Measurements from ENCODE around the gene GABRR2. TPM values are rescaled to one million over a fixed set of nuclear protein-coding genes. Genes with fewer than 3 reads are reported as not detected.
A peak's percentile ranks its signal among the peaks of the same experiment; 100 is the strongest.
"Not testable (repeated sequence)": the region's sequence is repeated elsewhere in the genome, so short reads cannot be mapped to it uniquely, and the experiment has no call there.

Gene GABRR2
- polyA plus RNA-seq, 1 donor = 0.55 TPM

GRCh38 chr6:89242574-89243330 lies 72.3 kb downstream of the GABRR2 start:
- peak; percentile 35 to 44 for DNase-seq

GRCh38 chr6:89239338-89239737 lies 75.8 kb downstream of the GABRR2 start:
- H3K9me3 ChIP-seq (ENCODE audit: control insufficient read depth, low read depth, low read length) = peaks cover 5% of the 10 kb centered on the region
- no peak for DNase-seq
- WGBS (ENCODE audit: insufficient coverage, low lambda C conversion rate) = no CpG with 5 or more reads among the region's 3 CpGs
- no peaks in the 10 kb centered on the region for H3K36me3 ChIP-seq (ENCODE audit: control insufficient read depth, insufficient read depth, low read length)
- peaks cover 2% of the 10 kb centered on the region for H3K27me3 ChIP-seq (ENCODE audit: control insufficient read depth, insufficient read depth, low read length)
- no peaks in the 10 kb centered on the region for H3K4me1 ChIP-seq (ENCODE audit: control insufficient read depth, insufficient read depth, low read length)
- H3K27ac ChIP-seq (ENCODE audit: low read length) = no peak overlapping the region
- no peak overlapping the region for H3K4me3 ChIP-seq (ENCODE audit: low read length)

More at GRCh38 chr6:89242574-89243330, 72.3 kb downstream of the GABRR2 start:
- Histone ChIP-seq H3K27ac (ENCODE audit: low read length) (no peak overlapping the region), H3K4me1 (ENCODE audit: control insufficient read depth, insufficient read depth, low read length) (no peaks in the 10 kb centered on the region), H3K27me3 (ENCODE audit: control insufficient read depth, insufficient read depth, low read length) (peaks cover 5% of the 10 kb centered on the region), H3K4me3 (ENCODE audit: low read length) (no peak overlapping the region), H3K36me3 (ENCODE audit: control insufficient read depth, insufficient read depth, low read length) (no peaks in the 10 kb centered on the region), H3K9me3 (ENCODE audit: control insufficient read depth, low read depth, low read length) (no peaks in the 10 kb centered on the region)
- WGBS (ENCODE audit: insufficient coverage, low lambda C conversion rate) = no CpG with 5 or more reads among the region's 3 CpGs

- Histone ChIP-seq H3K27ac (ENCODE audit: low read length) (no peak overlapping the region), H3K9me3 (ENCODE audit: control insufficient read depth, low read depth, low read length) (peaks cover 6% of the 10 kb centered on the region), H3K36me3 (ENCODE audit: control insufficient read depth, insufficient read depth, low read length) (no peaks in the 10 kb centered on the region), H3K4me1 (ENCODE audit: control insufficient read depth, insufficient read depth, low read length) (no peaks in the 10 kb centered on the region), H3K4me3 (ENCODE audit: low read length) (no peak overlapping the region), H3K27me3 (ENCODE audit: control insufficient read depth, insufficient read depth, low read length) (no peaks in the 10 kb centered on the region)
- DNase-seq = no peak
Observed at GRCh38 chr6:89237158-89237557, 77.9 kb downstream of the GABRR2 start.

- not testable (repeated sequence) for H3K27ac ChIP-seq (ENCODE audit: low read length); H3K4me1 ChIP-seq (ENCODE audit: control insufficient read depth, insufficient read depth, low read length); H3K36me3 ChIP-seq (ENCODE audit: control insufficient read depth, insufficient read depth, low read length); H3K4me3 ChIP-seq (ENCODE audit: low read length); H3K9me3 ChIP-seq (ENCODE audit: control insufficient read depth, low read depth, low read length); H3K27me3 ChIP-seq (ENCODE audit: control insufficient read depth, insufficient read depth, low read length); DNase-seq
- WGBS (ENCODE audit: insufficient coverage, low lambda C conversion rate) = no CpG with 5 or more reads among the region's 15 CpGs
Observed at GRCh38 chr6:89233605-89234004, 81.5 kb downstream of the GABRR2 start.

- H3K4me3 ChIP-seq (ENCODE audit: low read length) = no peak overlapping the region
- H3K36me3 ChIP-seq (ENCODE audit: control insufficient read depth, insufficient read depth, low read length) = no peaks in the 10 kb centered on the region
- WGBS (ENCODE audit: insufficient coverage, low lambda C conversion rate) = 100% methylated on average over 1 of the region's 4 CpGs
- H3K4me1 ChIP-seq (ENCODE audit: control insufficient read depth, insufficient read depth, low read length) = no peaks in the 10 kb centered on the region
- peaks cover 4% of the 10 kb centered on the region for H3K27me3 ChIP-seq (ENCODE audit: control insufficient read depth, insufficient read depth, low read length)
- H3K27ac ChIP-seq (ENCODE audit: low read length) = no peak overlapping the region
- no peak for DNase-seq
- no peaks in the 10 kb centered on the region for H3K9me3 ChIP-seq (ENCODE audit: control insufficient read depth, low read depth, low read length)
Observed at GRCh38 chr6:89222712-89223039, 92.4 kb downstream of the GABRR2 start.

GRCh38 chr6:89221971-89222711 lies 93.0 kb downstream of the GABRR2 start:
- DNase-seq = no peak
- Histone ChIP-seq H3K9me3 (ENCODE audit: control insufficient read depth, low read depth, low read length) (no peaks in the 10 kb centered on the region), H3K4me1 (ENCODE audit: control insufficient read depth, insufficient read depth, low read length) (no peaks in the 10 kb centered on the region), H3K27ac (ENCODE audit: low read length) (no peak overlapping the region), H3K36me3 (ENCODE audit: control insufficient read depth, insufficient read depth, low read length) (no peaks in the 10 kb centered on the region), H3K27me3 (ENCODE audit: control insufficient read depth, insufficient read depth, low read length) (peaks cover 6% of the 10 kb centered on the region), H3K4me3 (ENCODE audit: low read length) (no peak overlapping the region)
- WGBS (ENCODE audit: insufficient coverage, low lambda C conversion rate) = 52% methylated on average over 3 of the region's 7 CpGs

- no peaks in the 10 kb centered on the region for H3K9me3 ChIP-seq (ENCODE audit: control insufficient read depth, low read depth, low read length)
- no peak overlapping the region for H3K4me3 ChIP-seq (ENCODE audit: low read length)
- no peak overlapping the region for H3K27ac ChIP-seq (ENCODE audit: low read length)
- H3K4me1 ChIP-seq (ENCODE audit: control insufficient read depth, insufficient read depth, low read length) = no peaks in the 10 kb centered on the region
- no peaks in the 10 kb centered on the region for H3K36me3 ChIP-seq (ENCODE audit: control insufficient read depth, insufficient read depth, low read length)
- H3K27me3 ChIP-seq (ENCODE audit: control insufficient read depth, insufficient read depth, low read length) = peaks cover 6% of the 10 kb centered on the region
- no CpG with 5 or more reads among the region's 3 CpGs for WGBS (ENCODE audit: insufficient coverage, low lambda C conversion rate)
- no peak for DNase-seq
Observed at GRCh38 chr6:89221129-89221528, 94.0 kb downstream of the GABRR2 start.

GRCh38 chr6:89217299-89217910 lies 97.7 kb downstream of the GABRR2 start, which contains the start of gene GABRR1:
Gene GABRR1, minus strand, starts transcription at chr6:89217358. Its CDS starts 36 bp downstream, at chr6:89217322.
- no peak for DNase-seq
- Histone ChIP-seq H3K27me3 (ENCODE audit: control insufficient read depth, insufficient read depth, low read length) (peaks cover 11% of the 10 kb centered on the region), H3K4me1 (ENCODE audit: control insufficient read depth, insufficient read depth, low read length) (no peaks in the 10 kb centered on the region), H3K27ac (ENCODE audit: low read length) (no peak within 1 kb of the TSS), H3K36me3 (ENCODE audit: control insufficient read depth, insufficient read depth, low read length) (no peaks in the 10 kb centered on the region), H3K9me3 (ENCODE audit: control insufficient read depth, low read depth, low read length) (no peaks in the 10 kb centered on the region), H3K4me3 (ENCODE audit: low read length) (no peak within 1 kb of the TSS)
- WGBS (ENCODE audit: insufficient coverage, low lambda C conversion rate) = 90% methylated on average over 2 of the region's 10 CpGs

- peaks cover 11% of the 10 kb centered on the region for H3K27me3 ChIP-seq (ENCODE audit: control insufficient read depth, insufficient read depth, low read length)
- DNase-seq = no peak
- no peak overlapping the region for H3K4me3 ChIP-seq (ENCODE audit: low read length)
- no peaks in the 10 kb centered on the region for H3K36me3 ChIP-seq (ENCODE audit: control insufficient read depth, insufficient read depth, low read length)
- no CpG with 5 or more reads among the region's 4 CpGs for WGBS (ENCODE audit: insufficient coverage, low lambda C conversion rate)
- H3K27ac ChIP-seq (ENCODE audit: low read length) = no peak overlapping the region
- no peaks in the 10 kb centered on the region for H3K4me1 ChIP-seq (ENCODE audit: control insufficient read depth, insufficient read depth, low read length)
- no peaks in the 10 kb centered on the region for H3K9me3 ChIP-seq (ENCODE audit: control insufficient read depth, low read depth, low read length)
Observed at GRCh38 chr6:89216411-89216810, 98.7 kb downstream of the GABRR2 start.

- Histone ChIP-seq H3K4me1 (ENCODE audit: control insufficient read depth, insufficient read depth, low read length) (no peaks in the 10 kb centered on the region), H3K27ac (ENCODE audit: low read length) (no peak overlapping the region), H3K9me3 (ENCODE audit: control insufficient read depth, low read depth, low read length) (no peaks in the 10 kb centered on the region), H3K4me3 (ENCODE audit: low read length) (no peak overlapping the region), H3K27me3 (ENCODE audit: control insufficient read depth, insufficient read depth, low read length) (peaks cover 7% of the 10 kb centered on the region), H3K36me3 (ENCODE audit: control insufficient read depth, insufficient read depth, low read length) (no peaks in the 10 kb centered on the region)
- DNase-seq = no peak
Observed at GRCh38 chr6:89215391-89215790, 99.7 kb downstream of the GABRR2 start.

Data from large intestine (tissue), 3 donors.